ENCODE data around the gene POU3F1.

The POU3F1 gene

GRCh38 chr1:38055965-38056364, 9.4 kb upstream of the POU3F1 start:
- Histone ChIP-seq H3K36me3 (replicated peaks; ENCODE audit: insufficient read depth, low read length) (no peaks in the 10 kb centered on the region), H3K4me2 (ENCODE audit: low read depth, low read length) (no peak overlapping the region), H4K20me1 (ENCODE audit: insufficient read depth, low read length) (no peaks in the 10 kb centered on the region), H2AFZ (ENCODE audit: low read length) (no peak overlapping the region), H3F3A (ENCODE audit: insufficient read depth, low read length) (no peaks in the 10 kb centered on the region), H3K27me3 (replicated peaks; ENCODE audit: insufficient read depth, low read length) (no peaks in the 10 kb centered on the region), H3K4me3 (ENCODE audit: low read length) (no peak overlapping the region), H3K9me2 (replicated peaks; ENCODE audit: insufficient read depth, low read length) (no peaks in the 10 kb centered on the region), H3K9ac (ENCODE audit: low read length) (no peak overlapping the region), H3K4me1 (ENCODE audit: low read length) (no peaks in the 10 kb centered on the region), H3K9me3 (replicated peaks; ENCODE audit: insufficient read depth, low read length) (no peaks in the 10 kb centered on the region), H3K27ac (ENCODE audit: low read length) (no peak overlapping the region), H3K79me2 (ENCODE audit: low read length) (no peaks in the 10 kb centered on the region)
- no peak for DNase-seq
- TF ChIP-seq CTCF (IDR thresholded peaks at IDR 0.05; ENCODE audit: low read length) (no peak), EZH2phosphoT487 (IDR thresholded peaks at IDR 0.05; ENCODE audit: low read length) (no peak)

- H3K79me2 ChIP-seq (ENCODE audit: low read length): no peaks in the 10 kb centered on the region
- H3K4me1 ChIP-seq (ENCODE audit: low read length): no peaks in the 10 kb centered on the region
- H3K36me3 ChIP-seq (replicated peaks; ENCODE audit: insufficient read depth, low read length): no peaks in the 10 kb centered on the region
- H3K9me3 ChIP-seq (replicated peaks; ENCODE audit: insufficient read depth, low read length): no peaks in the 10 kb centered on the region
- H2AFZ ChIP-seq (ENCODE audit: low read length): no peak overlapping the region
- H3K9ac ChIP-seq (ENCODE audit: low read length): no peak overlapping the region
- no peaks in the 10 kb centered on the region for H3K27me3 ChIP-seq (replicated peaks; ENCODE audit: insufficient read depth, low read length)
- H4K20me1 ChIP-seq (ENCODE audit: insufficient read depth, low read length): no peaks in the 10 kb centered on the region
- no peak for TF ChIP-seq CTCF (IDR thresholded peaks at IDR 0.05; ENCODE audit: low read length)
- TF ChIP-seq EZH2phosphoT487 (IDR thresholded peaks at IDR 0.05; ENCODE audit: low read length): no peak
- no peak for TF ChIP-seq EZH2 (optimal IDR thresholded peaks at IDR 0.05; ENCODE audit: low read depth, low read length)
- no peak overlapping the region for H3K4me2 ChIP-seq (ENCODE audit: low read depth, low read length)
- no peak overlapping the region for H3K4me3 ChIP-seq (ENCODE audit: low read length)
- no peak for DNase-seq
- no peaks in the 10 kb centered on the region for H3K9me2 ChIP-seq (replicated peaks; ENCODE audit: insufficient read depth, low read length)
- no peaks in the 10 kb centered on the region for H3F3A ChIP-seq (ENCODE audit: insufficient read depth, low read length)
- no peak overlapping the region for H3K27ac ChIP-seq (ENCODE audit: low read length)
Measured at GRCh38 chr1:38055398-38055797, 8.8 kb upstream of the POU3F1 start.

GRCh38 chr1:38053416-38054091, 7.0 kb upstream of the POU3F1 start:
- H2AFZ ChIP-seq (ENCODE audit: low read length): no peak overlapping the region
- H3K4me2 ChIP-seq (ENCODE audit: low read depth, low read length): no peak overlapping the region
- H3K9me3 ChIP-seq (replicated peaks; ENCODE audit: insufficient read depth, low read length): no peaks in the 10 kb centered on the region
- no peak for TF ChIP-seq EZH2 (optimal IDR thresholded peaks at IDR 0.05; ENCODE audit: low read depth, low read length)
- H3K36me3 ChIP-seq (replicated peaks; ENCODE audit: insufficient read depth, low read length): no peaks in the 10 kb centered on the region
- no peak overlapping the region for H3K4me3 ChIP-seq (ENCODE audit: low read length)
- no peak overlapping the region for H3K27ac ChIP-seq (ENCODE audit: low read length)
- no peaks in the 10 kb centered on the region for H3K79me2 ChIP-seq (ENCODE audit: low read length)
- DNase-seq: no peak
- no peaks in the 10 kb centered on the region for H3K9me2 ChIP-seq (replicated peaks; ENCODE audit: insufficient read depth, low read length)
- H3K27me3 ChIP-seq (replicated peaks; ENCODE audit: insufficient read depth, low read length): no peaks in the 10 kb centered on the region
- no peak overlapping the region for H3K9ac ChIP-seq (ENCODE audit: low read length)
- no peaks in the 10 kb centered on the region for H3K4me1 ChIP-seq (ENCODE audit: low read length)
- H3F3A ChIP-seq (ENCODE audit: insufficient read depth, low read length): no peaks in the 10 kb centered on the region
- no peaks in the 10 kb centered on the region for H4K20me1 ChIP-seq (ENCODE audit: insufficient read depth, low read length)

- Histone ChIP-seq H3K9ac (ENCODE audit: low read length) (no peak overlapping the region), H4K20me1 (ENCODE audit: insufficient read depth, low read length) (no peaks in the 10 kb centered on the region), H3K4me3 (ENCODE audit: low read length) (no peak overlapping the region), H3K9me3 (replicated peaks; ENCODE audit: insufficient read depth, low read length) (no peaks in the 10 kb centered on the region), H3K36me3 (replicated peaks; ENCODE audit: insufficient read depth, low read length) (no peaks in the 10 kb centered on the region), H3K4me2 (ENCODE audit: low read depth, low read length) (no peak overlapping the region), H3K79me2 (ENCODE audit: low read length) (no peaks in the 10 kb centered on the region), H3K27ac (ENCODE audit: low read length) (no peak overlapping the region), H3K4me1 (ENCODE audit: low read length) (no peaks in the 10 kb centered on the region), H3K9me2 (replicated peaks; ENCODE audit: insufficient read depth, low read length) (no peaks in the 10 kb centered on the region), H3K27me3 (replicated peaks; ENCODE audit: insufficient read depth, low read length) (no peaks in the 10 kb centered on the region; the same call in 1 of the 2 replicates), H2AFZ (ENCODE audit: low read length) (no peak overlapping the region), H3F3A (ENCODE audit: insufficient read depth, low read length) (no peaks in the 10 kb centered on the region)
- DNase-seq: no peak
- TF ChIP-seq CTCF (IDR thresholded peaks at IDR 0.05; ENCODE audit: low read length): no peak
- TF ChIP-seq EZH2 (optimal IDR thresholded peaks at IDR 0.05; ENCODE audit: low read depth, low read length): no peak
- no peak for TF ChIP-seq EZH2phosphoT487 (IDR thresholded peaks at IDR 0.05; ENCODE audit: low read length)
Measured at GRCh38 chr1:38052750-38053415, 6.3 kb upstream of the POU3F1 start.
